Measurements from ENCODE around the gene TLK1.

Gene TLK1

DNA sequence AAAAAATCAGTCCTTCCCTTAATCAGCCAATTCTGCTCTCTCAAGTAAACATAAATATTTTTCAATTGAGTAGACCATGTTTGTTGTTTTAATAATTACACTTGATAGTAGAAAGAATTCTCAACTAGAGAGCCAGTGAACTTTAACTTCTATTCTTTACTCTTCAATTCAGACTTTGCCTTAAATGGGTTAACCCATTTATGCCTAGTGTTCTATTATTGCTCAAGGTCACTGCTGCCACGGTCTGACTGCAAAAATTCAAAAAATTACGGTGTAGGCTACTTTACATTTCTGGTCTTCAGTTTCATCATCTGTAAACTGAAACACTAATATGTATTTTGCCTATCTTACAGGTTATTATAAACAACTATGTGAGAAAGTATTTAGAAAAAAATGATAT, 103.1 kb downstream of the TLK1 start:
- H3K4me1 ChIP-seq, result no peaks in the 10 kb centered on the region
- H3K4me3 ChIP-seq (ENCODE audit: low read depth, low read length), result no peak overlapping the region
- H3K9me3 ChIP-seq, result no peaks in the 10 kb centered on the region
- no peaks in the 10 kb centered on the region for H3K27me3 ChIP-seq
- DNase-seq, result no peak
- no peaks in the 10 kb centered on the region for H3K36me3 ChIP-seq
- TF ChIP-seq, protein P1, sequence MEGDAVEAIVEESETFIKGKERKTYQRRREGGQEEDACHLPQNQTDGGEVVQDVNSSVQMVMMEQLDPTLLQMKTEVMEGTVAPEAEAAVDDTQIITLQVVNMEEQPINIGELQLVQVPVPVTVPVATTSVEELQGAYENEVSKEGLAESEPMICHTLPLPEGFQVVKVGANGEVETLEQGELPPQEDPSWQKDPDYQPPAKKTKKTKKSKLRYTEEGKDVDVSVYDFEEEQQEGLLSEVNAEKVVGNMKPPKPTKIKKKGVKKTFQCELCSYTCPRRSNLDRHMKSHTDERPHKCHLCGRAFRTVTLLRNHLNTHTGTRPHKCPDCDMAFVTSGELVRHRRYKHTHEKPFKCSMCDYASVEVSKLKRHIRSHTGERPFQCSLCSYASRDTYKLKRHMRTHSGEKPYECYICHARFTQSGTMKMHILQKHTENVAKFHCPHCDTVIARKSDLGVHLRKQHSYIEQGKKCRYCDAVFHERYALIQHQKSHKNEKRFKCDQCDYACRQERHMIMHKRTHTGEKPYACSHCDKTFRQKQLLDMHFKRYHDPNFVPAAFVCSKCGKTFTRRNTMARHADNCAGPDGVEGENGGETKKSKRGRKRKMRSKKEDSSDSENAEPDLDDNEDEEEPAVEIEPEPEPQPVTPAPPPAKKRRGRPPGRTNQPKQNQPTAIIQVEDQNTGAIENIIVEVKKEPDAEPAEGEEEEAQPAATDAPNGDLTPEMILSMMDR (IDR thresholded peaks at IDR 0.05; ENCODE audit: low read depth, low read length), result no peak

DNA sequence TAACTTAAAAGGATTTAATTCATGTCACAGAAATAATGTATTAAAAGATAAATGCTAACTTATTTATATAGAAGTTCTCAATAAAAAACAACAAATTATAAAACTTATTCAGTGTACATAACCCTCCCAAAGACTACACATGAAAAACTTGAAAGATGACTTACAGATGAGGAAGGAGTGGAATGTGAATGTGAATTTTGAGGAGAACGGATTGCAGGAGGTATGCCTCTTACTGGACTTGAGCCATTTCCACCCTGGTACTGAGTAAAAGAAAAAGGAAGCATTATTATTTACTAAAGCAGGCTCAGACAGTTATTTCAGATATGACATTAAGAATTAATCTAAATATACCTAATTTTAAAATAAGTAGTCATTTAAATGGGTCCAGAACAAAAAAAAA, 104.4 kb downstream of the TLK1 start:
- H3K9me3 ChIP-seq, result no peaks in the 10 kb centered on the region
- DNase-seq, result no peak
- no peaks in the 10 kb centered on the region for H3K27me3 ChIP-seq
- TF ChIP-seq, protein P1 (IDR thresholded peaks at IDR 0.05; ENCODE audit: low read depth, low read length), result no peak
- no peak overlapping the region for H3K4me3 ChIP-seq (ENCODE audit: low read depth, low read length)
- no peaks in the 10 kb centered on the region for H3K4me1 ChIP-seq
- no peaks in the 10 kb centered on the region for H3K36me3 ChIP-seq

DNA sequence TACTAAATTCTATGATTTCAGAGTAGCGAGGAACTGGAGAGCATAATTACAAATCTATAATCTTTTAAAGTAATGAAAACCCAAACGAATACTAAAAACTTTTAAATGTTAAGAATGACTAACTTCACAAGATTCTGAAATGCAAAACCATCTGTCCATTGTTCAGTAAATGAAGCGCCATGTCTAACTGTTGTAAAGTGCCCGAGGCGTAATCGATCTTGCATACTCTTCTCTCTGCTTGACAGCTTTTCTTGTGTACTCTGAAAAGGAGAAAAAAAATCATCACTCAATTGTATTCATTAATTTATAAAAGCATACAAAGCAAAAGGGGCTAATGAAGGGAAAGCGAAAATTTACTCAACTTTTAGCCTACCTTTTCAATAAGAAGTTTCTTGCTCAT, 111.0 kb downstream of the TLK1 start:
- no peak for DNase-seq
- Histone ChIP-seq H3K27me3 (no peaks in the 10 kb centered on the region), H3K36me3 (no peaks in the 10 kb centered on the region), H3K4me3 (ENCODE audit: low read depth, low read length) (no peak overlapping the region), H3K9me3 (no peaks in the 10 kb centered on the region), H3K4me1 (no peaks in the 10 kb centered on the region)
- TF ChIP-seq, protein P1 (IDR thresholded peaks at IDR 0.05; ENCODE audit: low read depth, low read length), result no peak

DNA sequence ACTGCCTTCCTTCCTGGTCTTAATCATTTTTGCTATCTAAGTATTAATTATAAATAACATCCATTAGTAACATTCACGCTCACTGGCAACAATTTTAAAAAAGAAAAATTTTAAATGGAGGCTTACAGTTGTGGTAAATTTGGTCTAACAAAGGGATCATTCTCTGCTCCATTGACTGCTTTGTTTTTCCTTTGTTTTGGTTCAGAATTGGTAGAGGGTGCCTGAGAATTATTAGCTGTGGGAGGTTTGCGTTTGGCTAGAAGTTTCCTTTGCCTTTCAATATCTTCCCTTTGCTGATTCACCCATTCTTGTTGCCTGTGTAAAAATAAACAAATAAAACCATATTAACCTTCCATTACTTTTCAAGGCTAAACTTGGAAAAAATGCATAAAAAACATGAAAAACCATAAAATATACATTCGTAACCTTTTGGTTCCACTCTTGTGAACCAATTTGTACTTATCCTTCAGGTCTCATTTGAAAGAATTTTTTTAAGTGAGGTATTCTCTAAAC, 114.6 kb downstream of the TLK1 start:
- TF ChIP-seq, protein P1 (IDR thresholded peaks at IDR 0.05; ENCODE audit: low read depth, low read length), result no peak
- no peaks in the 10 kb centered on the region for H3K27me3 ChIP-seq
- DNase-seq, result no peak
- H3K4me3 ChIP-seq (ENCODE audit: low read depth, low read length), result no peak overlapping the region
- H3K9me3 ChIP-seq, result no peaks in the 10 kb centered on the region
- H3K36me3 ChIP-seq, result no peaks in the 10 kb centered on the region
- H3K4me1 ChIP-seq, result no peaks in the 10 kb centered on the region

DNA sequence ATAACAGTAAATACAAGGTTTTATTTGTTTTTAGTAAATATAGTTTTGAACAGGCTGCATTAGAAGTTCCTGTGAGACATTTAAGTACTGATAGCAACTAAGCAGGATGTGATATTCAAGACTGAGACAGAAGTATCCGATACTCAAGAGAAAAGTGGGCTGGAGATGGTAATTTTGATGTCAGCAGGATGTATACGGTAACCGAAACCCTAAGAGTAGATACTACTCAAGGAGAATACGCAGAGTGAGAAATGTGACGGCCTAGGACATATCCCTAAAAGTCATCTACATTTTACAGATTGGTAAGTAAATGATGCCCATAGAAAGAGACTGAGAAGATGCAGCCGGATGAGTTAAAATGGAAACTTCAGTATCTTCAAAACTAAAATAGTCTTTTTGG, 116.3 kb downstream of the TLK1 start:
- H3K4me1 ChIP-seq, result no peaks in the 10 kb centered on the region
- no peaks in the 10 kb centered on the region for H3K36me3 ChIP-seq
- H3K4me3 ChIP-seq (ENCODE audit: low read depth, low read length), result no peak overlapping the region
- no peaks in the 10 kb centered on the region for H3K27me3 ChIP-seq
- TF ChIP-seq, protein P1 (IDR thresholded peaks at IDR 0.05; ENCODE audit: low read depth, low read length), result no peak
- H3K9me3 ChIP-seq, result no peaks in the 10 kb centered on the region
- DNase-seq, result no peak

DNA sequence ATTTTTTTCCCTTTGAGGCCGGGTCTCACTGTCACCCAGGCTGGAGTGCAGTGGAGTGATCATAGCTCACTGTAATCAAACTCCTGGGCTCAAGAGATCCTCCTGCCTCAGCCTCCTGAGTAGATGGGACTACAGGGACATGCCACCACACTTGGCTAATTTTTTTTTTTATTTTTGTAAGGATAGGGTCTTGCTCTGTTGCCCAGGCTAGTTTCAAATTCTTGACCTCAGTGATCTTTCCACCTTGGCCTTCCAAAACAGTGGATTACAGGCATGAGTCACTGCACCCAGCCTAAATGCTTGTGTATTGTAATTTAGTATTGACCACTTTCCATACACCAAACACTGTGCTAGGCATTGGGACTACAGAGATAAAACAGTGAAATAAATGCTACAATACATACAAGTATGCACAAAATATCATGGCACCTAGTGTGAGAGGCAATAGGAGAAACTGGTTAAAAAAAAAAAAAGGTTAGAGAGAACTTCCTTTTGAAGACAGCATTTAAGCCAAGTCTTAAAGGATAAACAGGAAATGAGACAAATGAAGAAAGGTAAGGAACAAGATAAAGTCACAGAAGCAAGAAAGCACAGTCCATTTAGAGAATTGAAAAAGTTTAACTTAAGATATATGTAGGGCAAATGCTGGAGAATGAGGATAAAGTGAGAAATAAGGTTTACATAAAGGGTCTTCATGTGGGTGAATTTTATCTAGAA, 118.3 kb downstream of the TLK1 start:
- Histone ChIP-seq H3K36me3 (no peaks in the 10 kb centered on the region), H3K4me3 (ENCODE audit: low read depth, low read length) (no peak overlapping the region), H3K9me3 (no peaks in the 10 kb centered on the region), H3K4me1 (no peaks in the 10 kb centered on the region), H3K27me3 (no peaks in the 10 kb centered on the region)
- TF ChIP-seq, protein P1 (IDR thresholded peaks at IDR 0.05; ENCODE audit: low read depth, low read length), result no peak
- DNase-seq, result no peak

Measured in BE2C (cell line).